ENCODE data around the gene DOCK2. TPM values are rescaled to one million over a fixed set of nuclear protein-coding genes. Genes with fewer than 3 reads are reported as not detected.
"Not testable (repeated sequence)": the region's sequence is repeated elsewhere in the genome, so short reads cannot be mapped to it uniquely, and the experiment has no call there.

The DOCK2 gene
- total RNA-seq, 5 donors from 2014 or later (not counting 1 experiment from before 2014, with no cell fraction given), result 168 to 303 (median 197) TPM

DNA sequence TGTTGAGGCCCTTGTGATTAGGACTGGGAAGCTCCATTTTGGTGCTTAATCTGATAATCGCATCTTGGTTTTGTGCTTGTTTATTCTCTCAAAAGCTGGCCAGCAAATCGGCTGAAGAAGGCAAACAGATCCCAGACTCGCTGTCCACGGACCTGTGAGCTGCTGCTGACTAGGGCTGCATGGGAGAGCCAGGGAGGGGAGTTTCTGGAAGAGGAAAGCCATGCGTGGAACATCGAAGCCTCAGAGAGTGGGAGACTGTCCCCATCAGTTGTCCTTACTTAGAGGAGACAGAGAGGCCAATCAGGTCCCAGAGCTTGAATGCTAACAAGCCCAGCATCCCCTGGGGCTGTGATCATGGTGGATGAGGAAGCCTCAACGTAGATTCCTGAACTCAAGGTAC, 445.6 kb downstream of the DOCK2 start:
- 86% methylated on average over 6 of the region's 7 CpGs for WGBS (ENCODE audit: insufficient coverage)
- POLR2A ChIA-PET, result no interaction called here
- H3K27me3 Mint-ChIP-seq, result no peaks in the 10 kb centered on the region

DNA sequence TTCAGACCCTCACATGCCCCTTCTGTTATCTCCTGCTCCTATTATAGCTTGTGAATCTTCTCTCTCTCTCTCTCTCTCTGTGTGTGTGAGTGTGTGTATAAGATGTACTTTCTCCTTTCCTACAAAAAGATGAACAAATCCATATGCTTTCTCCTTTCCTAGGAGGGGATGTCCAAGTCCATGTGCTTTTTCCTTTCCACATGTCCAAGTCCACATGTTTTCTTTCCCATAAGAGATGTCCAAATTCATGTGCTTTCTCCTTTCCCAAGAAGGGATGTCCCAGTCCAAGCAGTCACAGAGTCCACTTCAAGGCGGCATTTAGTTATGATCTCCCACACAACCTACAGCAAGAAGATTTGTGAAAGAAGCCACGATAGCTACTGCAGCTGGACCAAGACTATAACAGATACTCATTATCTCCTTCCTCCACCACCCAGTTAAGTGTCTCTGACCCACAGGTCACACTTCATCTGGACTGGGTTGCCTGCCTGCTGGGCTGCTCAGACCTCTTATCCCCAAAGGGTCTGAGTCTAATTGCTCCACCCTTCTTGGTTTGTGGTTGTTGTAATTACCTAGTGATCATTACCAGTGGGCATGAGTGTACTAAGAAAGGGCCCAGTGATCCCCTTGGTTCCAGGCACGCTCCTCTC, 450.2 kb downstream of the DOCK2 start:
- no peaks in the 10 kb centered on the region for H3K4me1 Mint-ChIP-seq
- peaks cover 41% of the 10 kb centered on the region for H3K36me3 Mint-ChIP-seq
- Histone ChIP-seq H3K9me3 (no peaks in the 10 kb centered on the region), H3K36me3 (ENCODE audit: control insufficient read depth in 2 of 2, extremely low read depth in 1 of 2, insufficient read depth in 1 of 2, low read length in 1 of 2) (peaks cover 17 to 39% of the 10 kb centered on the region in 2 donors), H3K4me1 (ENCODE audit: control insufficient read depth in 1 of 2, extremely low read depth in 1 of 2, insufficient read depth in 2 of 2, low read length in 2 of 2) (no peaks in the 10 kb centered on the region), H3K4me3 (ENCODE audit: control insufficient read depth in 1 of 2, extremely low read depth in 1 of 2, low read length in 1 of 2) (no peak overlapping the region), H3K27ac (ENCODE audit: low read length) (no peak overlapping the region), H3K27me3 (replicated peaks in 1 of 2; ENCODE audit: control insufficient read depth in 2 of 2, extremely low read depth in 1 of 2, insufficient read depth in 2 of 2, low read length in 1 of 2) (no peaks in the 10 kb centered on the region)
- H3K4me3 Mint-ChIP-seq, result no peak overlapping the region
- ChIA-PET POLR2A (no interaction called here), CTCF (interaction anchor here in 1 of 2 donors (0.5 kb wide), 1 partner anchor 253 kb away, joined by 3 read pairs; no protein-coding TSS in a partner anchor)
- ATAC-seq (replicated peaks in 1 of 4), result no peak
- no peaks in the 10 kb centered on the region for H3K27me3 Mint-ChIP-seq
- 100% methylated on average over 2 of the region's 3 CpGs for WGBS (ENCODE audit: insufficient coverage)
- DNase-seq, result no peak
- no peak overlapping the region for H3K27ac Mint-ChIP-seq
- H3K9me3 Mint-ChIP-seq, result peaks cover 0 to 4% (median 0%) of the 10 kb centered on the region in 3 donors

More for the DNA sequence above, 445.6 kb downstream of the DOCK2 start:
- no peak overlapping the region for H3K4me3 ChIP-seq (ENCODE audit: control insufficient read depth in 1 of 2, extremely low read depth in 1 of 2, low read length in 1 of 2)
- CTCF ChIA-PET, result no interaction called here
- Mint-ChIP-seq H3K9me3 (no peaks in the 10 kb centered on the region), H3K27ac (no peak overlapping the region), H3K4me1 (no peaks in the 10 kb centered on the region), H3K36me3 (peaks cover 81% of the 10 kb centered on the region), H3K4me3 (no peak overlapping the region)
- no peaks in the 10 kb centered on the region for H3K4me1 ChIP-seq (ENCODE audit: control insufficient read depth in 1 of 2, extremely low read depth in 1 of 2, insufficient read depth in 2 of 2, low read length in 2 of 2)
- no peak for DNase-seq
- ATAC-seq (replicated peaks in 1 of 4), result no peak
- H3K27me3 ChIP-seq (replicated peaks in 1 of 2; ENCODE audit: control insufficient read depth in 2 of 2, extremely low read depth in 1 of 2, insufficient read depth in 2 of 2, low read length in 1 of 2), result no peaks in the 10 kb centered on the region
- no peak overlapping the region for H3K27ac ChIP-seq (ENCODE audit: low read length)
- H3K36me3 ChIP-seq (ENCODE audit: control insufficient read depth in 2 of 2, extremely low read depth in 1 of 2, insufficient read depth in 1 of 2, low read length in 1 of 2), result peaks cover 35 to 85% of the 10 kb centered on the region in 2 donors
- no peaks in the 10 kb centered on the region for H3K9me3 ChIP-seq

DNA sequence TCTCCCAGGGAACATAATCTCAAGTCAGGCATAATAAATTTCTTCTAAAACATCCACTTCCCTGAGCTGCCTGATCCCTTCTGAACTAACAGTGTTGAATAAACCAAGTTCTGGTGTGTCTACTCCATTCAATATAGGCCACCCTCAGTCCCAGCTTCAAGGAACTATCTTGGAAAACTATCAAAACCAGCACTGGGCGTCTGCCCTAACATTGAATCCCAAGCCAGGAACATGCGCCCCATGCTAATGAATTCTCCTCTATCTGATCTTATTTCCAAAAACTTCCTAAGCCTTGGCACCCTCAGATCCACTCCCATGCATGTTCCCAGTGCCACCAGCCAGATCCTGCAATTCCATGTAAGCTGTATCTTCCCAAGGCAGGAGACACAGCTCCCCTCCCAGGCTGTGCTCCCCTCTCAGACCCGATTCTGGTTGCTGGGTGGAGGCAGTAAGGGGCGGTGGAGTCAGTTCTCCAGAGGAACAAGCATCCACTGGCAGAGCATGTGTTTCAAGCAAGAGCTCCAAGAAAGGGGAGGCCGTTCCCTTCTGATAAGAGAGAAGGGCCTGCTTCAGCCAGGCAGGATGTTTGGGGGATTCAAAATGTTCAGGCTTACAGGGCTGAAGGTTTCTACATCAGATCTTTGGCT, 455.5 kb downstream of the DOCK2 start:
- Histone ChIP-seq H3K4me3 (ENCODE audit: control insufficient read depth in 1 of 2, extremely low read depth in 1 of 2, low read length in 1 of 2) (no peak overlapping the region), H3K9me3 (no peaks in the 10 kb centered on the region), H3K36me3 (ENCODE audit: control insufficient read depth in 2 of 2, extremely low read depth in 1 of 2, insufficient read depth in 1 of 2, low read length in 1 of 2) (peaks cover 0 to under 1% of the 10 kb centered on the region in 2 donors), H3K27me3 (replicated peaks in 1 of 2; ENCODE audit: control insufficient read depth in 2 of 2, extremely low read depth in 1 of 2, insufficient read depth in 2 of 2, low read length in 1 of 2) (peaks cover 0 to 3% of the 10 kb centered on the region in 2 experiments), H3K4me1 (ENCODE audit: control insufficient read depth in 1 of 2, extremely low read depth in 1 of 2, insufficient read depth in 2 of 2, low read length in 2 of 2) (no peaks in the 10 kb centered on the region), H3K27ac (ENCODE audit: low read length) (no peak overlapping the region)
- Mint-ChIP-seq H3K27ac (no peak overlapping the region), H3K4me3 (no peak overlapping the region), H3K9me3 (peaks cover 0 to 4% (median 0%) of the 10 kb centered on the region in 3 donors), H3K27me3 (peaks cover 4% of the 10 kb centered on the region in 2 donors), H3K4me1 (peaks cover 2 to 9% (median 5%) of the 10 kb centered on the region in 3 donors), H3K36me3 (no peaks in the 10 kb centered on the region)
- CTCF ChIA-PET, result no interaction called here
- POLR2A ChIA-PET, result no interaction called here
- WGBS (ENCODE audit: insufficient coverage), result 87% methylated on average over 4 of the region's 5 CpGs
- DNase-seq (no peak), ATAC-seq (replicated peaks in 1 of 4) (no peak)

DNA sequence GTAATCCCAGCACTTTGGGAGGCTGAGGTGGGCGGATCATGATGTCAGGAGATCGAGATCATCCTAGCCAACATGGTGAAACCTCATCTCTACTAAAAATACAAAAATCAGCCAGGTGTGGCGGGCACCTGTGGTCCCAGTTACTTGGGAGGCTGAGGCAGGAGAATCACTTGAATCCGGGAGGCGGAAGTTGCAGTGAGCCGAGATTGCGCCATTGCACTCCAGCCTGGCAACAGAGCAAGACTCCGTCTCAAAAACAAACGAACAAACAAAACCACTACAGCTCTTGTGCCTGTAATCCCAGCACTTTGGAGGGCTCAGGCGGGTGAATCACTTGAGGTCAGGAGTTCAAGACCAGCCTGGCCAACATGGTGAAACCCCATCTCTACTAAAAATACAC, 457.3 kb downstream of the DOCK2 start:
- CTCF ChIA-PET, result not testable (repeated sequence)

DNA sequence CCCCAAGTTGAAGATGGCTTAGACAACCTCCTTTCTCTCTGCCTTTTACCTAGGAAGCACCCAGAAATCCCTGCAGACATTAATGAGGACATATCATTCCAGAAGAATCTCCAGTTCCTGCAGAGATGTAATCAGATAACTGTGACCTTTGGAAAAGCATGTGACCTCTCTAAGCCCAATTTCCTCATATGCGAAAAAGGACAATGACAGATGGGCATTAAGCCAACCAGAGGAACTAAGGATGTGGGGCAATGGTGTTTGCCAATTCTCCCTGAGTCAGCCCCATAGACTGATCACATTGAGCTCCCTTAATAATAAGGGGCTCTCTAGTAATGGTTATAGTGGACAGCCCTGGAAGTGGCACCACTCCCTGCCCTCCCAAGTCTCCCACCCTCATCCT, 458.6 kb downstream of the DOCK2 start:
- Mint-ChIP-seq H3K27ac (no peak overlapping the region), H3K27me3 (peaks cover 9 to 10% of the 10 kb centered on the region in 2 donors), H3K4me1 (peaks cover 4 to 11% (median 10%) of the 10 kb centered on the region in 3 donors), H3K4me3 (no peak overlapping the region), H3K36me3 (no peaks in the 10 kb centered on the region), H3K9me3 (peaks cover 0 to 4% (median 0%) of the 10 kb centered on the region in 3 donors)
- no peak for ATAC-seq (replicated peaks in 1 of 4)
- Histone ChIP-seq H3K4me3 (ENCODE audit: control insufficient read depth in 1 of 2, extremely low read depth in 1 of 2, low read length in 1 of 2) (no peak overlapping the region), H3K36me3 (ENCODE audit: control insufficient read depth in 2 of 2, extremely low read depth in 1 of 2, insufficient read depth in 1 of 2, low read length in 1 of 2) (no peaks in the 10 kb centered on the region), H3K9me3 (no peaks in the 10 kb centered on the region), H3K27ac (ENCODE audit: low read length) (no peak overlapping the region), H3K27me3 (replicated peaks in 1 of 2; ENCODE audit: control insufficient read depth in 2 of 2, extremely low read depth in 1 of 2, insufficient read depth in 2 of 2, low read length in 1 of 2) (peaks cover 0 to 16% of the 10 kb centered on the region in 2 experiments), H3K4me1 (ENCODE audit: control insufficient read depth in 1 of 2, extremely low read depth in 1 of 2, insufficient read depth in 2 of 2, low read length in 2 of 2) (peaks cover 0 to 2% of the 10 kb centered on the region in 2 experiments)
- POLR2A ChIA-PET, result no interaction called here
- no CpG with 5 or more reads among the region's 1 CpG for WGBS (ENCODE audit: insufficient coverage)
- CTCF ChIA-PET, result no interaction called here
- DNase-seq, result no peak

More for the DNA sequence above, 457.3 kb downstream of the DOCK2 start:
- H3K36me3 ChIP-seq (ENCODE audit: control insufficient read depth in 2 of 2, extremely low read depth in 1 of 2, insufficient read depth in 1 of 2, low read length in 1 of 2); DNase-seq; H3K4me3 ChIP-seq (ENCODE audit: control insufficient read depth in 1 of 2, extremely low read depth in 1 of 2, low read length in 1 of 2); H3K4me1 ChIP-seq (ENCODE audit: control insufficient read depth in 1 of 2, extremely low read depth in 1 of 2, insufficient read depth in 2 of 2, low read length in 2 of 2); H3K4me1 Mint-ChIP-seq; H3K27me3 Mint-ChIP-seq; H3K27ac ChIP-seq (ENCODE audit: low read length); H3K9me3 ChIP-seq; H3K4me3 Mint-ChIP-seq; H3K27ac Mint-ChIP-seq; H3K9me3 Mint-ChIP-seq; H3K36me3 Mint-ChIP-seq; POLR2A ChIA-PET; ATAC-seq (replicated peaks in 1 of 4): not testable (repeated sequence)
- WGBS (ENCODE audit: insufficient coverage), result 75% methylated on average over 4 of the region's 10 CpGs
- peaks cover 0 to 11% of the 10 kb centered on the region in 2 experiments for H3K27me3 ChIP-seq (replicated peaks in 1 of 2; ENCODE audit: control insufficient read depth in 2 of 2, extremely low read depth in 1 of 2, insufficient read depth in 2 of 2, low read length in 1 of 2)

- Histone ChIP-seq H3K27ac (ENCODE audit: low read length) (no peak overlapping the region), H3K27me3 (replicated peaks in 1 of 2; ENCODE audit: control insufficient read depth in 2 of 2, extremely low read depth in 1 of 2, insufficient read depth in 2 of 2, low read length in 1 of 2) (peaks cover 0 to 16% of the 10 kb centered on the region in 2 experiments), H3K9me3 (no peaks in the 10 kb centered on the region), H3K4me1 (ENCODE audit: control insufficient read depth in 1 of 2, extremely low read depth in 1 of 2, insufficient read depth in 2 of 2, low read length in 2 of 2) (peaks cover 0 to 2% of the 10 kb centered on the region in 2 experiments), H3K4me3 (ENCODE audit: control insufficient read depth in 1 of 2, extremely low read depth in 1 of 2, low read length in 1 of 2) (no peak overlapping the region), H3K36me3 (ENCODE audit: control insufficient read depth in 2 of 2, extremely low read depth in 1 of 2, insufficient read depth in 1 of 2, low read length in 1 of 2) (no peaks in the 10 kb centered on the region)
- Mint-ChIP-seq H3K27ac (no peak overlapping the region), H3K9me3 (peaks cover 0 to 4% (median 0%) of the 10 kb centered on the region in 3 donors), H3K27me3 (peaks cover 9 to 10% of the 10 kb centered on the region in 2 donors), H3K4me1 (peaks cover 4 to 11% (median 10%) of the 10 kb centered on the region in 3 donors), H3K4me3 (no peak overlapping the region), H3K36me3 (no peaks in the 10 kb centered on the region)
- CTCF ChIA-PET, result no interaction called here
- 42% methylated on average over 7 of the region's 9 CpGs for WGBS (ENCODE audit: insufficient coverage)
- POLR2A ChIA-PET, result no interaction called here
- ATAC-seq (replicated peaks in 1 of 4), result no peak
- no peak for DNase-seq
Measured at GRCh38 chr5:170097934-170098333, 460.9 kb downstream of the DOCK2 start.
